ENCODE results near the gene OTUB1.

- TF ChIP-seq POLR2A (IDR thresholded peaks at IDR 0.05; ENCODE audit: borderline replicate concordance, extremely low read depth, insufficient read depth, insufficient read length) (no peak), EZH2 (IDR thresholded peaks at IDR 0.05) (no peak), CTCF (IDR thresholded peaks at IDR 0.05 in 2 of 3, conservative IDR thresholded peaks at IDR 0.05 in 1 of 3; ENCODE audit: borderline replicate concordance in 1 of 3, insufficient read depth in 1 of 3, low read depth in 2 of 3, low read length in 2 of 3) (no peak), EGR1 (IDR thresholded peaks at IDR 0.05; ENCODE audit: low read depth) (no peak), JUND (IDR thresholded peaks at IDR 0.05) (no peak), EZH2phosphoT487 (IDR thresholded peaks at IDR 0.05; ENCODE audit: borderline replicate concordance) (no peak), ZFX (IDR thresholded peaks at IDR 0.05) (no peak), POLR2AphosphoS5 (IDR thresholded peaks at IDR 0.05; ENCODE audit: low read depth, low read length) (no peak), FOSL1 (IDR thresholded peaks at IDR 0.05; ENCODE audit: low read depth) (no peak)
Observed at GRCh38 chr11:63944987-63945386, 41.3 kb upstream of the OTUB1 start.
